ENCODE data around the gene RCBTB2.

Gene RCBTB2

GRCh38 chr13:48562296-48563066 is 29.6 kb upstream of the RCBTB2 start:
- peak; percentile 68 for DNase-seq

GRCh38 chr13:48561466-48562235 is 28.8 kb upstream of the RCBTB2 start:
- DNase-seq = peak; percentile 30

- DNase-seq = no peak
These were observed 27.9 kb upstream of the RCBTB2 start for GRCh38 chr13:48560657-48561337.

GRCh38 chr13:48559638-48560320 is 26.9 kb upstream of the RCBTB2 start:
- DNase-seq = no peak

GRCh38 chr13:48556817-48557216 is 23.9 kb upstream of the RCBTB2 start:
- no peak for DNase-seq

GRCh38 chr13:48555441-48555840 is 22.6 kb upstream of the RCBTB2 start:
- no peak for DNase-seq

- DNase-seq = no peak
These were observed 18.4 kb upstream of the RCBTB2 start for GRCh38 chr13:48551329-48551728.

GRCh38 chr13:48549658-48550057 is 16.8 kb upstream of the RCBTB2 start:
- DNase-seq = no peak

- DNase-seq = no peak
These were observed 14.8 kb upstream of the RCBTB2 start for GRCh38 chr13:48547663-48548092.

- no peak for DNase-seq
These were observed 12.7 kb upstream of the RCBTB2 start for GRCh38 chr13:48545608-48546007.

GRCh38 chr13:48542581-48543341 is 9.9 kb upstream of the RCBTB2 start:
- DNase-seq = no peak

- no peak for DNase-seq
These were observed 9.3 kb upstream of the RCBTB2 start for GRCh38 chr13:48542138-48542537.

GRCh38 chr13:48539550-48539949 is 6.7 kb upstream of the RCBTB2 start:
- DNase-seq = no peak

- DNase-seq = no peak
These were observed 3.9 kb upstream of the RCBTB2 start for GRCh38 chr13:48536621-48537250.

- no peak for DNase-seq
These were observed 2.9 kb upstream of the RCBTB2 start for GRCh38 chr13:48535766-48536165.

GRCh38 chr13:48534911-48535501 is 2.1 kb upstream of the RCBTB2 start:
- no peak for DNase-seq

- DNase-seq = no peak
These were observed 1.2 kb upstream of the RCBTB2 start for GRCh38 chr13:48533961-48534600.

GRCh38 chr13:48532256-48532505 is 699 bp downstream of the RCBTB2 start:
- DNase-seq = no peak

GRCh38 chr13:48531416-48532255 is 1.2 kb downstream of the RCBTB2 start:
- peak; percentile 29 for DNase-seq

- DNase-seq = no peak
These were observed 2.0 kb downstream of the RCBTB2 start for GRCh38 chr13:48530833-48531232.
